Measurements from ENCODE around the gene SULT6B1.

DNA sequence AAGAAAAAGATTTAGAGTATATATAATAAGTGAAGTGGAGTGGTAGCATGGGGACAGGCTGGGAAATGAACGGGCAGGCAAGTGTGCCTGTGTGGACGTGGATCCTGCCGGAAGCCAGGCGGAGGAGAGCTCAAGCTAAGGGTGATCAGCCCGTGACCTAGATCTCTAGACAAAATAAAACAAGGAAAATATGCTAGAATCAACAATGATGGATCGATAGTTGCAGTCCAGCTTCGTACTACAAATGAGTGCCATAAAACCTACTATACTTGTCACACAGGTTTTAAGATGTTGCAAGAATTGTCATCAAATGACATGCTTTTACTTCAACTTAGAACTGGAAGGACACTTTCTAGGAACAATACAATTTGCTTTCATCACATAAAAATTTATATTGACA, 40.1 kb downstream of the SULT6B1 start:
- TF ChIP-seq, protein P1, sequence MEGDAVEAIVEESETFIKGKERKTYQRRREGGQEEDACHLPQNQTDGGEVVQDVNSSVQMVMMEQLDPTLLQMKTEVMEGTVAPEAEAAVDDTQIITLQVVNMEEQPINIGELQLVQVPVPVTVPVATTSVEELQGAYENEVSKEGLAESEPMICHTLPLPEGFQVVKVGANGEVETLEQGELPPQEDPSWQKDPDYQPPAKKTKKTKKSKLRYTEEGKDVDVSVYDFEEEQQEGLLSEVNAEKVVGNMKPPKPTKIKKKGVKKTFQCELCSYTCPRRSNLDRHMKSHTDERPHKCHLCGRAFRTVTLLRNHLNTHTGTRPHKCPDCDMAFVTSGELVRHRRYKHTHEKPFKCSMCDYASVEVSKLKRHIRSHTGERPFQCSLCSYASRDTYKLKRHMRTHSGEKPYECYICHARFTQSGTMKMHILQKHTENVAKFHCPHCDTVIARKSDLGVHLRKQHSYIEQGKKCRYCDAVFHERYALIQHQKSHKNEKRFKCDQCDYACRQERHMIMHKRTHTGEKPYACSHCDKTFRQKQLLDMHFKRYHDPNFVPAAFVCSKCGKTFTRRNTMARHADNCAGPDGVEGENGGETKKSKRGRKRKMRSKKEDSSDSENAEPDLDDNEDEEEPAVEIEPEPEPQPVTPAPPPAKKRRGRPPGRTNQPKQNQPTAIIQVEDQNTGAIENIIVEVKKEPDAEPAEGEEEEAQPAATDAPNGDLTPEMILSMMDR (IDR thresholded peaks at IDR 0.05) = no peak
- TF ChIP-seq POLR2A (IDR thresholded peaks at IDR 0.05) = no peak
- no peak for TF ChIP-seq EP300 (IDR thresholded peaks at IDR 0.05; ENCODE audit: low read depth)
- peak in 1 of 3 donors; percentile 12 for TF ChIP-seq POLR2AphosphoS5 (IDR thresholded peaks at IDR 0.05)

Data from transverse colon (tissue), 4 donors.